ENCODE measurements around the gene ITGBL1.

- TF ChIP-seq POLR2A (IDR thresholded peaks at IDR 0.05), result no peak
- no peak for TF ChIP-seq CTCF (IDR thresholded peaks at IDR 0.05 in 4 of 5, conservative IDR thresholded peaks at IDR 0.05 in 1 of 5)
These were observed 131.9 kb downstream of the ITGBL1 start for GRCh38 chr13:101584331-101584730.
